GM12873 (cell line): ENCODE measurements around the gene NPDC1.

Experiments used
- CTCF ChIP-seq: IDR thresholded peaks from 2 replicates; pipeline ENCODE4 v1.5.1; 2012; ENCODE audit warnings: low read depth, mild to moderate bottlenecking, moderate library complexity, low read length, control low read depth; ENCODE audit not compliant: insufficient read depth; ENCODE audit errors: missing control alignments

Gene NPDC1

GRCh38 chr9:137058521-137059234, 12.7 kb upstream of the NPDC1 start:
- no peak for TF ChIP-seq CTCF

- no peak for TF ChIP-seq CTCF
These were observed 11.6 kb upstream of the NPDC1 start for GRCh38 chr9:137057545-137057944.

DNA sequence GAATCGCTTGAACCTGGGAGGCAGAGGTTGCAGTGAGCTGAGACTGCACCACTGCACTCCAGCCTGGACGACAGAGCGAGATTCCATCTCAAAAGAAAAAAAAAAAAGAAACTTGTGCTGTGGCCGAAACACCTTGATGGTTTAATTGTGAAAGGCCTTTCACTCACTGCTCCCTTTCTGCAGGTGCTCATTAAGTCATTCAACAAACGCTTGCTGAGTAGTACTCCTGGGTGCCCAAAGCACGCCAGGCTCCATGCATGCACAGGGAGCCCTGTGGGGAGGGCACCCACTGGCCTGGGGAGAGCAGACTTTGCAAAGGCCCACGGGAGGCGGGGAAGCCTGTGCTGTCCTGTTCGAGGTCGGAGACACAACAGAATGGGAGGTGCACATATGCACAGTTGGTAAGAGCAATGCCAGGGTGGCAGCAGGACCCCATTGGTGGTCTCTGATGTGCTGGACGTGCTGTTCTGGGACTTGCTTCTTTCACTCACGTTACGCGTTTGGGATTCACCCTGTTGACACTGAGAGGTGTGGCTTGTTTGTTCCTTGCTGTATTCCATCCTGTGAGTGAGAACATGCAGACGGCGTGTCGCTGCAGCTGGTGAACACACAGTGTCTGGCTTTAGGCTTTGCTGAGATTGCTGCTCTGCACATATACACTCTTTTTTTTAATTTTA, 10.9 kb upstream of the NPDC1 start:
- TF ChIP-seq CTCF: no peak

DNA sequence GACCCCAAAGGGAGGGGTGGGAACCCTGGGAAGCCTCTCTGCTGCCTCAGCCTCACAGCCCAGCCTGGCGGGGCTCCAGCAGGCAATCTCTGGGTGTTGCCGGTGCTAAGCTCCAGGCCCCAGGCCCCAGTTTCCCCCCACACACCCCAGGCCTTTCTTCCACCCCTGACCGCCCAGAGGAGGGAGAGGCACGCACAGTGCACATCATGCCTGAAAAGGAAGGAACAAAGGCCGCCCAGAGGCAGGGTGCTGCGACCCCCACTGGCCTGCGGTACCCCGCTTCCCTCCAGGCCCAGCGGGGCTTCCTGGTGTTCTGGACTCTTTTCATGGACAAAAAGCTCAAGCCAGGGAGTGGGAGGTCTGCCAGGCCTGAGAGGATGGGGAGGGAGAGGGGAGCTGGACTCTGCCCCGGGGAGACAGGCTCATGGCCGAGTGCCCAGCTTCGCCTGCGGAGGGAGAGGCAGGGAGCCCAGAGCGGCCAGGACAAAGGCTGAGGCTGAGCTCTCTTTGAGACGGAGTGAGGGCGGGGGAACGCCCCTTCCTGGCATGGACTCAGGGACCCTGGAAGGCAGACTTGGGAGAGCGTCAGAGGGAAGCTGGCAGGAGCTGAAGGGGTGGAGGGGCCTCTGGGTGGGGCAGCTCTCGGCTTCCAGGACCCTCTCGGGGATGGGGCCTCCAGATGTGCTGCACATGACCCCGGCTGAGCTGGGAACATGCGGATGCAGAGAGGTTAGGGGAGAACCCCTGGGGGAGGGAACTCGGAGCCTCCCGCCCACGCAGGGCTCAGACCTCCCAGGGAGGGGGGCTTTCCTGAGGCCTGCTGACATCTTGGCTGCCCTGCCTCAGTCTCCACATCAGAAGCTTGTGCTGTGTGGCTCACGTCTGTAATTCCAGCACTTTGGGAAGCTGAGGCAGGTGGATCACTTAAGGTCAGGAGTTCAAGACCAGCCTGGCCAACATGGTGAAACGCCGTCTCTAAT, 9.7 kb upstream of the NPDC1 start:
- no peak for TF ChIP-seq CTCF

- no peak for TF ChIP-seq CTCF
These were observed 9.0 kb upstream of the NPDC1 start for GRCh38 chr9:137054932-137055384.

- TF ChIP-seq CTCF: no peak
These were observed 8.3 kb upstream of the NPDC1 start, which contains the start of gene ENTPD2 for GRCh38 chr9:137053944-137054931. Gene ENTPD2 (minus strand): TSS chr9:137054061. CDS start chr9:137053997, 64 bp downstream.
